ENCODE results near the gene POTEF. TPM values are rescaled to one million over a fixed set of nuclear protein-coding genes. Genes with fewer than 3 reads are reported as not detected.

POTEF gene
- polyA plus RNA-seq, 2 of the 4 experiments (the other 2 are of a cell fraction) = 0.06 TPM; not detected in 1

Small RNAs within 50 kb of the gene (small RNA-seq; reads per million reads assigned to genes)
- gene AC018865.2 (0 reads per million in 6 experiments), gene RNU6-1049P (0 reads per million in 6 experiments)

Other genes starting within 250 kb of the POTEF start
- gene RAB6C, start 149.6 kb downstream of the POTEF start, polyA plus RNA-seq (2011; rRNA removed) = not detected in 2 replicates
- 0.05 to 0.07 TPM (median 0.06 TPM) in 3 replicates for gene RAB6C, start 149.6 kb downstream of the POTEF start, polyA plus RNA-seq (2017; fragmentation: RNase III; extraction: RNeasy Plus Mini Kit Qiagen cat#74134 plus additional on column Dnase treatment)
- 5.2 and 5.6 TPM in 2 replicates for gene CCDC74B, start 15.9 kb upstream of the POTEF start, polyA plus RNA-seq (2011; rRNA removed)
- gene CCDC74B, start 15.9 kb upstream of the POTEF start, polyA plus RNA-seq (2017; fragmentation: RNase III; extraction: RNeasy Plus Mini Kit Qiagen cat#74134 plus additional on column Dnase treatment) = 4.8 to 5.4 TPM (median 5.0 TPM) in 3 replicates
- 43.3 and 47.1 TPM in 2 replicates for gene SMPD4, start 52.4 kb upstream of the POTEF start, polyA plus RNA-seq (2011; rRNA removed)
- gene SMPD4, start 52.4 kb upstream of the POTEF start, polyA plus RNA-seq (2017; fragmentation: RNase III; extraction: RNeasy Plus Mini Kit Qiagen cat#74134 plus additional on column Dnase treatment) = 53.2 to 54.6 TPM (median 53.3 TPM) in 3 replicates
- 78.6 and 102 TPM in 2 replicates for gene MZT2B, start 53.0 kb upstream of the POTEF start, polyA plus RNA-seq (2011; rRNA removed)
- gene MZT2B, start 53.0 kb upstream of the POTEF start, polyA plus RNA-seq (2017; fragmentation: RNase III; extraction: RNeasy Plus Mini Kit Qiagen cat#74134 plus additional on column Dnase treatment) = 223 to 283 TPM (median 273 TPM) in 3 replicates
- gene TUBA3E, start 69.2 kb upstream of the POTEF start, polyA plus RNA-seq (2011; rRNA removed) = not detected in 2 replicates
- not detected in 3 replicates for gene TUBA3E, start 69.2 kb upstream of the POTEF start, polyA plus RNA-seq (2017; fragmentation: RNase III; extraction: RNeasy Plus Mini Kit Qiagen cat#74134 plus additional on column Dnase treatment)
- gene IMP4, start 213.7 kb upstream of the POTEF start, polyA plus RNA-seq (2011; rRNA removed) = 113 and 118 TPM in 2 replicates
- gene IMP4, start 213.7 kb upstream of the POTEF start, polyA plus RNA-seq (2017; fragmentation: RNase III; extraction: RNeasy Plus Mini Kit Qiagen cat#74134 plus additional on column Dnase treatment) = 149 to 178 TPM (median 159 TPM) in 3 replicates
- gene PTPN18, start 226.8 kb upstream of the POTEF start, polyA plus RNA-seq (2011; rRNA removed) = 20.4 and 23.7 TPM in 2 replicates
- 19.6 to 23.1 TPM (median 20.5 TPM) in 3 replicates for gene PTPN18, start 226.8 kb upstream of the POTEF start, polyA plus RNA-seq (2017; fragmentation: RNase III; extraction: RNeasy Plus Mini Kit Qiagen cat#74134 plus additional on column Dnase treatment)

All from A549 (cell line).